GM19035 (cell line): ENCODE measurements around the gene SLC23A2.

Experiments used
- ATAC-seq: cut with Tn5 transposase; IDR thresholded peaks from one replicate; pipeline ENCODE4 v1.9.1; 2021; ENCODE audit not compliant: unreplicated experiment

Gene SLC23A2

DNA sequence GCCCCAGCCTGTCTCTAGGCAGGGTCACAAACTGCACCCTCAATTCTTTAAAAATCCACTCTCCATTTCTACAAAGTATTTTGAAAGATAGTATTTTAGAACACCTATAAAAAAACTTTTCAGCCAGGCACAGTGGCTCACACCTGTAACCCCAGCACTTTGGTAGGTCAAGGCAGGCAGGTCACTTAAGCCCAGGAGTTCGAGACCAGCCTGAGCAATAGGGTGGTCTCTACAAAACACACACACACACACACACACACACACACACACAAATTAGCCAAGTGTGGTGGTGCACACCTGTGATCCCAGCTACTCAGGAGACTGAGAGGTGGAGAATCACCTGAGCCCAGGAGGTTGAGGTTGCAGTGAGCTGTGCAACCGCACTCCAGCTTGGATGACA, 30.2 kb downstream of the SLC23A2 start:
- no peak for ATAC-seq

DNA sequence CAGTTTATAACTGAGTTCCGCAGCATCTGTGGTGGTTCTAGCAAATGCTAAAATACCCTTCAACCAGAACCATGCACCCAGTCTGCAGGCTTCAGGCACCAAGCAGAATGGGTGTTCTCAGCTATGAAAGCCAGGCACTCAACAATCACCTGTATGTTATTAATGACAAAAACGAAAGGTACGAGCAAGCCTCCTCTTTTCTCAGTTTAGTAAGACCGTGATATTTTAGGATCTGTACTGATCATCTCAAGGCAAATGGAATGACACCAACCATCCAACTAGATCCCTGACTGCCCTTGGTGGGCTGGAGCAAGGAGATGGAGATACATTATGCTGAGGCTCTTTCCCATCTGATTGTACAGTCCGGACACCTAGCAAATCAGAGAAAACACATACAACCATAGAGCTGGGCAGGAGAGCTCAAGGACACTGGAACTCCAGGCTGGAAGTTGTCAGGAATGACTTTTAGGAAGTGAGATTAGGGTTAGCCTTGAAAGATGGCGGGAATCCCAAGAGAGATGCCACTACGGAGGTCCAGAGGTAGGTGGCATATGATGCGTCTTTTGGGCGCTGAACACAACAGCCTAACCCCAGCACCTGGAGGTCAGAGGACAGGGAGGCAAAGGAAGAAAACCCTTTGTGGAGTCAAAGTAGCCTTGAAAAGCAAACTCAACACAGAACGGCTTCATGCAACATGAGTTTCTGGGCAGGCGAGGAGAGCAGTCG, 33.4 kb downstream of the SLC23A2 start:
- ATAC-seq = no peak

DNA sequence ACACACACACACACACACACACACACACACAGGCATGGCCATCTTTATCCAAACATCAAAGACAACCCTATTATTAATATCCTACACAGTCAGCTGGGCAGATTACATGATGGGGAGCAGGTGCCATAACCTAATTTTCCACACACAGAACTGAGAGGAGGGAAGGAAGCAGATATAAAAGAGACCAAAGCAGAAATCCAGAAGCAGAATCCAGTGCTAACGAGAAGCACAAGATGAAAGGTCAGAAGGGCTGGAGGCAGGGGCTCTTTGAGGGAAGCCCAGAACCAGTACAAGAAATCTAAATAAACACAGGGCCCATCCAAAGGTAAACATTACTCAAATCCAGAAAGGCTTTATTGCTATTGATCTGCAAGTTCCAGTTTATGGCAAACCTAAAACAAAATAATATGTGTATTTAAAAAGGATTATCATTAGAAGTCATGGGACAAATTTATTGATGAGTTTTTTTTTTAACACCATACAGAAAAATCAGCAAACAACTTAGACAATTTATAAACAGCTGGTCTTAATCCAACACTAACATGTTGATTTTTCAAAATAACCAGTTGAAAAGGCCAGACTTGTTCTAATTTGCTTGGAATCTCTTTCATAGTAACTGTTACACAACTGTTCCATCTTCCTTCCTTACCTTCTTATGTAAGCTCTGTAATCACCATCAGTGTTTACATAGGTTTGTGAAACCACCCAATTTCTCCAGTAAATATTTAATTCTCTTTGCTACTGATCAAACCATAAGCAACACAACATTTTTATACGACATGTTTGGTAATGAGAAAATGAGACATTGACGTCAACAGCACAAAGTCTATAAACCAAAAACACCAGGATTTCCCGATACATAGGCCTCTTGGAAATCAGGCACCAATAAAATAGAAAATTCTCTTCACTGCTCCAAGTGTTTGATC, 34.2 kb downstream of the SLC23A2 start:
- no peak for ATAC-seq

DNA sequence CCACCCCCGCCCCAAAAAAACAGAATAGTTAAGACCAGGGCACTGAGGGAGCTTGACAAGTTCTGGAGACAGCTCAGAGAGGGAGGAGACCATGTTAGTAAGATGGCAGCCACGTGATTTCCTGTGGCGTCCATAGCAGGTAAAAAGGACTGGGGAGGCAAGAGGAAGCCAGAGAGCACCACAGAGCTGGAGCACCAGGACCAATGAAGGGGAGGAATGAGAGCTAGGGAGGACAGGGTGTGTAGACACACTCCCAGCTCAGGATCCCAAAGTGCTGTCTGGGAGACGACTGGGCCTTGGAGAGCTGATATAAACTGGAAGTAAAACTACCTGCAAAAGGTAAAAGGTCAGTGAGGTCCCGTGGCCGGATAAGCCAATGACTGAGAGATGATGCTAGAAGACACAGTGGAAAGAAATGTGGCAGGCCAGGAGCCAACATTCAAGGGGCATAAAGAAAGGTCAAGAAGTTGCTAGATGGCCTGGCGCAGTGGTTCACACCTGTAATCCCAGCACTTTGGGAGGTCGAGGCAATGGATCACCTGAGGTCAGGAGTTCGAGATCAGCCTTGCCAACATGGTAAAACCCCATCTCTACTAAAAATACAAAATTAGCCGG, 39.0 kb downstream of the SLC23A2 start:
- no peak for ATAC-seq

DNA sequence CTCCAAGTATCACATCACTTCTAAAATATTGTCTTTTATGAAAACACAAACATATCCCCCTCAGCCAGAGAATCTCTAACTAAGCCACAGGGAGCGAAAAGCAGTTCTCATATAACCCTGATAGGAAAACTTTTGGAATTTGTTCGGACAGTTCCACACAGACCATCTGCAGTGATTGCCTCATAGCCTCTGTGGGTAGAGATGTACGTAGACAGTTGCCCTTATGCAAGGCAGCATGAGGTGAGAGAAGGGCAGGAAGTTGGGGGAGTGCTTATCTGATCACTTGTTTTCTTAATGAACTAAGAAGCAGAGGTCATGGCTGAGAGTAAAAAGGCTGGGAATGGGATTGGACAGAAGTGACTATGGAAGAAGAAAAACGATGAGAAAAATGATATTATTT, 39.6 kb downstream of the SLC23A2 start:
- ATAC-seq = no peak

DNA sequence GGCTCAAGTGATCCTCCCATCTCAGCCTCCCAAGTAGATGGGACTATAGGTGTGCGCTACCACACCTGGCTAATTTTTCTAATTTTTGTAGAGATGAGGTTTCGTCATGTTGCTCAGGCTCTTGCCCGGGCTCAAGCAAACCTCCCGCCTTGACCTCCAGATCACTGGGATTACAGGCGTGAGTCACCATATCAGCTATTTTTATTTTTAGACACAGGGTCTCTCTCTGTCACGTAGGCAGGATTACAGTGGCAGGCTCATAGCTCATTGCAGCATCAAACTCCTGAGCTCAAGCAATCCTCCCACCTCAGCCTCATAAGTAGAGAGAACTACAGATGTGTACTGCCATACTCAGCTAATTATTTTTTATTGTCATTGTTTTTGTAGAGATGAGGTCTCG, 41.7 kb downstream of the SLC23A2 start:
- ATAC-seq = no peak

DNA sequence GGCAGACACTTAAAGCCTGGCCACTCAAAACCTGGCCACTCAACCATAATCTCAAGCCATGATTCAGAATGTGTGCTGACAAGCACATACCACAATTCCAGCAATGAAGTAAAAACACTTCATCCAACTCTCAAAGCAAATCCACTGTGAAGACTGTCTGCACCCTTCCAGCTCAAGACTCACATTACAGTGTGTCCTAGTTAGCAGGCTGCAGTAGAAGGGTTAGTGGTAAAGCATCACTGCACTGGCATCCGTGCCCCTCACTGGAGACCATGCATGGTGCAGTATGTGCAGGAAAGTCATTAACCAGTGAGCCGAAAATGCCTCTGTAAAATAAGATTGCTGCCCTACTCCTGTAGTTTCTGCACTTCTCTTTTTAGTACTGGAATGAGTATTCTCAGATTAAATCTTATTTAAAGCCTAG, 43.4 kb downstream of the SLC23A2 start:
- ATAC-seq = no peak

DNA sequence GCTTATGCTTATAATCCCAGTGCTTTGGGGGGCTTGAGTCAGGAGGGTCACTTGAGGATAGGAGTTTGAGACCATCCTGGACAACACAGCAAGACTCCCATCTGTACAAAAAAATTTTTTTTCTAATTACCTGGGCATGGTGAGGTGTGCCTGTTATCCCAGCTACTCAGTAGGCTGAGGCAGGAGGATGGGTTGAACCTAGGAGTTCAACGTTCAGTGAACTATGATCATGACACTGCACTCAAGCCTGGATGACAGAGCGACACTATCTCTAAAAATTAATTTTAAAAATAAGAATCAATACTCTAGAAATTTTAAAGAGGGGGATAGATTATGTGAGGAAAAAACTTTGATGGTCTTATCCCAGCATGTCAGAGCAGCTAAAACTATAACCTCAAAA, 44.1 kb downstream of the SLC23A2 start:
- ATAC-seq = no peak

DNA sequence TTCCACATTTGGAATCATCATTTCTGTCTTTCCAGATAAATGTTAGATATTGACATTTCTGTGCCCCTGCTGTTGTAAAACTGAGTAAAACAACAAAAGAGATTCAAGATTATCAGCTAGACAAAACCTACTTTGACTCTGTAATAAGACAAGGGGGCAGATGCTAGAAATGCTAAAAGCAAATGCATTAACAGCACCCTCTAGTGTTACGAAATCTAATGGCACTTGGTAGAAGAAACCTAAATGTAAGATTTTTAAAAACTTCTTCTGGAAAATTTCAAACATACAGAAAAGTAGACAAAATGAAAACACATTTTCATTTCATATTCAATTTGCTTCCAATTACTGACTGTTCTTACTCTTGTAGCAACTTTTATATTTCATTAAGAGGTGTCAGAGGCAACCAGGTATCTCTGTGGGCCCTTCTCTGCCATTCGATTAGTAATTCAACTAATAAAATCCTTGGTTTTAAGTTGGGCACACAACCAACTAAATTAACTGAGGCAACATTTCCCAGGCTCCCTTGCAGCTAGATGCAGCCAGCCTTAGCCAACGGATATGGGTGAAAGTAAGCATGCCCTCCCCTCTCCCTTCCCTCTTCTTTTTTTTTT, 45.0 kb downstream of the SLC23A2 start:
- no peak for ATAC-seq

DNA sequence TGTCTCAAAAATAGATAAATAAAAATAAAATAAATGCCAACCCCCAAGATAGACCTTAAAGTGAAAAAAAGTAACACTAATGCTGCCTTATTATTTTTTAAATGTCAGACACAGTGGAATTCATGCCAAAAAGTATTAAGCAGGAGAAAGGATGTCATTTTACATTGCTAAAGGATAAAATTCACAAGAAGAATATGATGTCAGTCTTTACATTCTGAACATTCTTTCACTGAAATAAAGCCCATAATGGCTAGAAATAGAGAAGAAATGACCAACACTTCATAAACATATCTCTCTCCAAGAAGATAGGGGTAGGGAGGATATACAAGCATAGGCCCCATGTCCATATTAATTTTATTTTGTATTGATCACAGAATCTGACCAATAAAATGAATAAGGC, 47.4 kb downstream of the SLC23A2 start:
- ATAC-seq = no peak

DNA sequence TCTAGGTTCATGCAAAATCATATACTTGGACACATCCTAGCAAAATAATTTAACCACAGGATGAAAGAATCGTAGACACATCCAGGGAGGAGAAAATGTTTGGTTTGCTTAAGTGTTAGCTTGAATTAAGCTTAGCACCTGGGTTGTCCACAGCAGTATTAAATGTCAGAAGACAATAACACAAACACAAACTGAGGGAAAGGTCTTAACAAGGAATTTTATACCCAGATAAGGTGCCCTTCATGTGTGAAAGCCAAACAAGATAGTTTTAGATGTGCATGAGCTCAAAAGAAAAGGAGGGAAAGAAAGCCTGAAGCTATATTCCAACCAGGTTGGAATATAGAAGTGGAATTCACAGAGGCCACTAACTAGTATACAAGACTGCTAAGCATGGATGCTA, 49.1 kb downstream of the SLC23A2 start:
- no peak for ATAC-seq

DNA sequence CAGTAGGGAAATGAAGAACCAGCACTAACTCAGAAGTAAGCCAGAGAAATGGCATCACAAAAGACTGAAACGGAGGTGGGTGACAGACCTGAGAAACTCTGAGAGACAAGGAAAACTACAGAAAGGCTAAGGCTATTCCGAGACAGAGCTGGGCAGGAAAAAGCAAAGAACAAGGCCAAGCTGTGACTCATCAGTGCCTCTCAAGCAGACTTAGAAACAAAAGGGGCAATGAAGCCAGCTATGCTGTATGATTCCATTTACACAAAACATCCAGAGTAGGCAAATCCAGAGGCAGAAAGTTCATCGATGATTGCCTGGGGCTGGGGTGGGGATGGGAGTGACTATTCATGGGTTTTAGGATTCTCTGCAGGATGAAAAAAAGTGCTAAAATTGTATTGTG, 50.0 kb downstream of the SLC23A2 start:
- no peak for ATAC-seq

DNA sequence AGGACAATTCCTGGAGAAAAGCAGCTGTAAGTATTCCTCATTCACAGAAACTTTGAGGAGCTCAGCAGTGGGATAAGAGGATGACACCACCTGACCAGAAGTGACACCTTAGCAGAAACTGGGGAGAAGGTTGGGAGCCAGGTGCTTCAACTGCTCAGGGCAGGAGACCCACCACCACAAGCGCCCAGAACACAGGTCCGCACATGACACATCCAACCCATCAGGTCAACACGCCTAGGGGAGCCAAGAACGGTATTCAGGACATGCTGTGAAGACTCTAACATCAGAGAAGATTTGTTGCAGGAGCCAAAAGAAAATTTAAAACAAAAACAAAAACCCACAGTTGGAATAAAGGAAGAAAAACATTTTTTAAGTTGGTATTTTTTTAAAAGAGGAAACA, 50.5 kb downstream of the SLC23A2 start:
- ATAC-seq = no peak

DNA sequence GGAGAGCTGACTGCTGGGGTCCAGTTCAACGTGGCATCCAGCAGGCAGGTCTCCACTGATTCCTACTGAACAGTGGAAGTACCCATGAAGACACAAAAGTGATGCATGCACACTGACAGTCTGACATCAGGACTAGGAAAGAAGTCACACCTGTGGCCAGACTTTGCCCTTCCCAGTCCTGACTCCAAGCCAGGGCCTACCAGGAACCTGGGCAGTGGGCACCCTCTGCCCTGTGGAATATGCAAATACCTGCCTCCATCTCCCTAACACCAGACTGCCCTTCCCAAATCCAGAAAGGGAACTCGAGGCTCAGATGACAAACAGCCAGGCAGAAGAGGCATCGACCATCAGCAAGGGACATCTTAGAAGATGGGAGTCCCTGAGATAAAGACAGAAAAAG, 50.9 kb downstream of the SLC23A2 start:
- no peak for ATAC-seq

DNA sequence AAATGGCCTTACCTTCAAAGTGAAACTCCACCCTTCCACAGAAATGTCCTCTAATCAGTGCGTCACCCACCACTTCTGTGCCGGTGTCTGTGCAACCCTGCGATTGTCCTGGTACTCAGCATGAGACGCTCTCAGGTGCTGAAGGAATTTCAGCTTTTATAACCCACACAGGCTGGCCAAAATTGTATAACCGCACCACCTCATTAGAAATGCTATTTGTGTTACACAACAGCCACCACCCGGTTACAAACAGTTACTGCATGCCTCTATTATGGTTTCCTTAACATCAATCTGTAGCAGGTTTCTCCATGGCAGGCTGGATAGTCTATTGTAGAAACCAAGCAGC, 51.5 kb downstream of the SLC23A2 start:
- ATAC-seq = no peak

DNA sequence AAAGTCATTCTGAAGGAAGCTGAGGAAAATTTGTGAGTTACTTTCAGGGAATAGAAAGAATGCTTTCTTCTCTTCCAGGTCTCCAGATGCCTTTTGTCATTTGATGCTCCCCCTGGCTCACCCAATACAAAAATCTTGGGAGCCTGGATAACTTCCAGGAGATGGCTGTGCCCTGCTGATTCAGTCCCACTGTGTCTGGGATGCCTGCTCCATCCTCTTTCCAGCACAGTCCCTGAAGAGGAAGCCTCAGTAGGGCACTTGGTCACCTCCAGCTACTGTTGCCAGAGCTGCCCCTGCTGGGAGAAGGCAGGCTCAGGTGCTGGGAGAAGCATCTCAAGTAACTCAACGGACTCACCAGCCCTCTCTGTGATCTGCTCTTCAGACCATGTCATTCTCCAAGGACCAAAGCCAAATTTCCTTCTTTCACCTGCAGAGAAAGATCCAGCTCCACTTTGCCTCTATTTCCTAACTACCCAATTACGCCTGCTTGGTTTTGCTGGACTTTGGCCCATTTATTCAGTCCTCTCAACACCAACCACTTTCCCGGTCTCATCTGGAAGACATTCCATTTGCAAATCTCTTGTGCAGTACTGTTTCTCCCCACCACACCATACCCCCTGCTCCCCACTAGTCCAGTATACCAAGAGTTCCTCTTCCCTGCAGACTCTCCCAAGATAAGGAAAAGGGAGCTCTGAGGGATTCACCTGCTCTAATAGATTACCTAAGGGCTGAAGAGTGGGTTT, 53.3 kb downstream of the SLC23A2 start:
- no peak for ATAC-seq

DNA sequence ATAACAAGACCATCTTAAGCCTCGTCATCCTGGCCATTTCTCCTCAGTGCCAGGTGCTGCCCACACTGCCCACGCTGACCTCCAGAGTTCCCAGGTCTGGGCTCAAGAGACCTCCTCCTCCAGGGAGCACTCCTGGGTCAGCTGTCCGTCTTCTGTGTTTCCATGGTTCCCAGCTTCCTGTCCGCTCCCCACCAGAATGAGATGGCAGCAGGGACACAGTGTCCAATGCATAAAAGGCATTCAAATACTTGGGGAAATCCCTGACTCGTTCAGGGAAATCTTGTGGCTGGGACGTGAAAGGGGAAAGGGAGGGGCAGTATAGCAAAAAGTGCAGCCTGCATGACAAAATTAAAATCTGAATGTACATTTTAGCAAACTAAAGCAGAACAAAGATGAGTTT, 54.3 kb downstream of the SLC23A2 start:
- ATAC-seq = no peak

DNA sequence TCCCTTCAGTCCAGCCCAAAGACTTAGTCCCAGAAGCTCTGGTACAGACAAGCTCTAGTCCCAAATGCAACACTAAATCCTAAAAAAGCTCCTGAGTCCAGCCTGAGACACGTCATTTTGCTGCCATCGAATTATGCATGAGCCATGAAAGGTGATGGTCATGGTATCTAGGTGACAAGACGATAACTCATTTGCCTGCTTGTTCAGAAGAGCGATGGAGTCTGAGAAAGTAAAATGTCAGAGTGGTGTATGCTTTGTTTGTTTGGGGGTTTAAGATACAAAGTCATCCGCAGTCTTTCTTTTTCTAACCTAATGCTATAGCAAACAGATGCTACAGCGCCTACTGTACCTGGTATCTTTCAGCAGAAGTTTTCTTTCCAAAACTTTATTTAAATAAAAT, 54.7 kb downstream of the SLC23A2 start:
- ATAC-seq = no peak

DNA sequence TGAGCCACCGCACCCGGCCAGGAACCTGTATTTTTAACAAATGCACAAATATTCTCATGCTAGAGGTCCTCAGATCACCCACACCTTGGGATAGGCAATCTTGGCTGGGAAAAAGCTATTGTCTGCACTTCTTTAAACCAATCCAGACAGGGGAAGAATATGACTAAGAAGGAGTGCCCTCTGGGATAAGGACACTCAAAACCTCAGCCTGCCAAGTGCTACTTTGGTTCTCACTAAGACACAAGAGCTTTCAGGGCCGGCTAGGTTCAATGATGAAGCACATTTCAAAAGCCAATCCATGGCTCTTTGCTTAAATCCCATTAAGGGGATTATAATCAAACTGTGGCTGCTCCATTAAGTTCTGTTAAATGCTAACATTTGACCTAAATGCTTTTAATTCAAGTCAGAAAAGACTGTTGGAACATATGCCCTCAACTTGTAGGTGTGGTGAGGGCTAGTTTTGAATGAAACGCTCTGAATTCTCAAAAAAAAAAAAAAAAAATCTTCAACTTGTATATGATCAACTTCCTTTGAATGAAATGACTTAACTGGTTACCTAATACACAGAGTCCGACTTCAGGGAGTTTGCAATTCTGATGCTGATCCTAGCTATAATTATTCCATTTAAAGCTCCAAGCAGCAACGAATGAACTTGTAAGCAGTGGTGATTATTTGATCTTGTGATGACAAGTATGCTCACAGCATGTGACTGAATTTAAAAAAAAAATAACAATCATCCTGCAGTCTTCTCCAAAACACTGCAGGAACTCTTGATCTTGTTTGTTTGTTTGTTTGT, 56.6 kb downstream of the SLC23A2 start:
- no peak for ATAC-seq

DNA sequence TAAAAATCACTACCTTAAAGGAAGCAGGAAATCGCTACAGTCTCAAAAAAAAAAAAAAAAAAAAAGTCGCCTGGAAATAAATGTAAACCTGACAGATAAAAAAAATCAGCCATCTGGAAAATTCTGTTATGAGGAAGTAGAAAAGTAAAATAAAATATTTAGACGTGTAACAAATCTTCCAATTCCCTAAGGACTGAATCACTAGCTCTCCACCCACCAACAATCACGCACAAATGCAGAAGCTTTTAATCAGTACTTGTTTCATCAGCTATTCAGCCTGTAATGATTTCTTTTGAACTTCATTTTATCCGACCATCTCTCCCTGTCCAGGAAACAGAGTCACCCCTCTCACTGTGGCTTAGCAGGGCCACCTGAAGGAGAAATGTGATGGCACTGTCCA, 59.0 kb downstream of the SLC23A2 start:
- no peak for ATAC-seq
